Bronchial epithelial cell (primary cell): ENCODE results near the gene RORC. TPM values are rescaled to one million over a fixed set of nuclear protein-coding genes. Genes with fewer than 3 reads are reported as not detected.
"Not testable (repeated sequence)": the region's sequence is repeated elsewhere in the genome, so short reads cannot be mapped to it uniquely, and the experiment has no call there.

Source experiments
- DNase-seq: peaks from one replicate; pipeline ENCODE4 v3.0.0-alpha.2; 2010; ENCODE audit warnings: low read depth
- FAIRE-seq: peaks from 2 replicates; lab custom pipeline; 2011; peaks lifted over from hg19 to GRCh38; lab: Jason Lieb, UNC
- H3K27me3 ChIP-seq: 2 replicates; pipeline ENCODE4 v1.5.1; 2011; ENCODE audit warnings: low read length; ENCODE audit not compliant: control insufficient read depth, insufficient read depth
- H3K36me3 ChIP-seq: 2 replicates; pipeline ENCODE4 v1.5.1; 2011; ENCODE audit warnings: low read length; ENCODE audit not compliant: control insufficient read depth, insufficient read depth
- H3K4me3 ChIP-seq: 2 replicates; pipeline ENCODE4 v1.5.1; 2011; ENCODE audit warnings: mild to moderate bottlenecking, low read depth, low read length, control low read depth
- total RNA-seq: library from RNA; depleted of rRNA; stranded (reverse); fragments of >200 nt; gene quantifications from 2 replicates; pipeline ENCODE4 v1.2.1, GENCODE V29; 2014
- TF ChIP-seq, protein P1 (sequence below): IDR thresholded peaks from 2 replicates; pipeline ENCODE4 v1.5.1; 2011; ENCODE audit warnings: mild to moderate bottlenecking, moderate library complexity, low read length, control low read depth, inconsistent platforms; ENCODE audit not compliant: insufficient read depth, severe bottlenecking

The RORC gene
- total RNA-seq, 1 donor from 2014 or later = 0.26 TPM

DNA sequence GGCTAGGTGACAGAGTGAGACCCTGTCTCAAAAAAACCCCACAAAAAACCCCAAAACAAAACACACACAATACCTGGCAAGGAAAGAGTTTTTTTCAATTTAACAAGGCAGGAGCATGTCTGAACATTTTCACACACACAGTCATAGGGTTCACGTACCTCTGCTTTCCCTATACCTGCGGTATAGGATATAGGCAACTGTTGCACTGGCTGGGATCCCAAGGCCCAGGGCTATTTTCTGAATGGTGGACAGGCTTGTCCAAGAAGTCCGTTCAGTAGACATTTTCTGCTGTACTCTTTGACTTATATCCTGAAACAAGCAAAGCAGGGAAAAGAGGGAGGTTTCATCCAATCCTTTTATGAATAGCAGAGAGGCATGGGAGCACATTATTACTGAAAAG lies 48.9 kb downstream of the RORC start:
- FAIRE-seq (no peak), DNase-seq (peak; percentile 37)
- TF ChIP-seq, protein P1, sequence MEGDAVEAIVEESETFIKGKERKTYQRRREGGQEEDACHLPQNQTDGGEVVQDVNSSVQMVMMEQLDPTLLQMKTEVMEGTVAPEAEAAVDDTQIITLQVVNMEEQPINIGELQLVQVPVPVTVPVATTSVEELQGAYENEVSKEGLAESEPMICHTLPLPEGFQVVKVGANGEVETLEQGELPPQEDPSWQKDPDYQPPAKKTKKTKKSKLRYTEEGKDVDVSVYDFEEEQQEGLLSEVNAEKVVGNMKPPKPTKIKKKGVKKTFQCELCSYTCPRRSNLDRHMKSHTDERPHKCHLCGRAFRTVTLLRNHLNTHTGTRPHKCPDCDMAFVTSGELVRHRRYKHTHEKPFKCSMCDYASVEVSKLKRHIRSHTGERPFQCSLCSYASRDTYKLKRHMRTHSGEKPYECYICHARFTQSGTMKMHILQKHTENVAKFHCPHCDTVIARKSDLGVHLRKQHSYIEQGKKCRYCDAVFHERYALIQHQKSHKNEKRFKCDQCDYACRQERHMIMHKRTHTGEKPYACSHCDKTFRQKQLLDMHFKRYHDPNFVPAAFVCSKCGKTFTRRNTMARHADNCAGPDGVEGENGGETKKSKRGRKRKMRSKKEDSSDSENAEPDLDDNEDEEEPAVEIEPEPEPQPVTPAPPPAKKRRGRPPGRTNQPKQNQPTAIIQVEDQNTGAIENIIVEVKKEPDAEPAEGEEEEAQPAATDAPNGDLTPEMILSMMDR = no peak
- H3K27me3 ChIP-seq = no peaks in the 10 kb centered on the region
- no peaks in the 10 kb centered on the region for H3K36me3 ChIP-seq
- H3K4me3 ChIP-seq = no peak overlapping the region

DNA sequence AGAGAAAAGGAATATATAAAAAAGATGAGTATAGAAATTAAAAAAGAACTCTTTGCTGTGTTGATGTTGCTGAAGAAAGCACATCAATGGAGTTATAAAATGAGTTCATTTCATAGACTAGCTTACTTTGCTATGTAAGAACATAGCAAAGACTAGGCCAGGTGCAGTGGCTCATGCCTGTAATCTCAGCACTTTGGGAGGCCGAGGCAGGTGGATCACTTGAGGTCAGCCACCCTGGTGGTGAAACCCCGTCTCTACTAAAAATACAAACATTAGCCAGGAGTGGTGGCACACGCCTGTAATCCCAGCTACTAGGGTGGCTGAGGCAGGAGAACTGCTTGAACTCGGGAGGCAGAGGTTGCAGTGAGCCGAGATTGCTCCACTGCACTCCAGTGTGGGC lies 49.6 kb downstream of the RORC start:
- not testable (repeated sequence) for DNase-seq, FAIRE-seq, H3K27me3 ChIP-seq, H3K36me3 ChIP-seq, H3K4me3 ChIP-seq

DNA sequence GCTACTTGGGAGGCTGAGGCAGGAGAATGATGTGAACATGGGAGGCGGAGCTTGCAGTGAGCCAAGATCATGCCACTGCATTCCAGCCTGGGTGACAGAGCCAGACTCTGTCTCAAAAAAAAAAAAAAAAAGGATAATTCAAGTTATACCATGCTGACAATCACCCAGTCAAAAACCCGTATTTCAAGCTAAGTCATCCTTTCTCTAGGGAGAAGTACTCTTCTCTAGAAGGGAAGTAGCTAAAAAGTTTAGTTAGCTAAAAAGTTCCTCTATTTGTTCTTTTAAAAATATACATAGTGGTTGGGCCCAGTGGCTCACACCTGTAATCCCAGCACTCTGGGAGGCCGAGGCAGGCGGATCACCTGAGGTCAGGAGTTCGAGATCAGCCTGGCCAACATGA lies 50.9 kb downstream of the RORC start:
- not testable (repeated sequence) for H3K27me3 ChIP-seq, FAIRE-seq, H3K36me3 ChIP-seq, DNase-seq, H3K4me3 ChIP-seq

DNA sequence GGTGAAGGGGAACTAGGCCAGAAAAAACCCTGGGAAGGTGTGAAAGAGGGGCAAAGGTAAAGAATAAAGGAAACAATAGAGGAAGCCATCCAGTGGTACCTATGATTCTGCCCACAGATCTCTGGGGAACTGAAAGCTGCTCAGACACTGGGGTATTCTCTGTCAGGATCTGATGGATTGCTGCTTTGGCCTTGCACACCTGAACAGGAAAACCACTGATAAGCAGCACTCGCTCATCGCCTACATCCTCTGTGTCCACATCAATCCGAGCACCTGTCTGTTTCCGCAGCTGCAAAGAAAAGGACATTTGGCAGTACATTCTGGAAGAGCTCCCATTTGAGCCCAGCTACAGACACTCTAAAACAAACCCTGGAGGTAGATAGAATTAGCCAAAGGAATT lies 51.8 kb downstream of the RORC start:
- TF ChIP-seq, protein P1 = no peak
- Histone ChIP-seq H3K4me3 (no peak overlapping the region), H3K27me3 (no peaks in the 10 kb centered on the region), H3K36me3 (no peaks in the 10 kb centered on the region)
- DNase-seq (no peak), FAIRE-seq (no peak)

DNA sequence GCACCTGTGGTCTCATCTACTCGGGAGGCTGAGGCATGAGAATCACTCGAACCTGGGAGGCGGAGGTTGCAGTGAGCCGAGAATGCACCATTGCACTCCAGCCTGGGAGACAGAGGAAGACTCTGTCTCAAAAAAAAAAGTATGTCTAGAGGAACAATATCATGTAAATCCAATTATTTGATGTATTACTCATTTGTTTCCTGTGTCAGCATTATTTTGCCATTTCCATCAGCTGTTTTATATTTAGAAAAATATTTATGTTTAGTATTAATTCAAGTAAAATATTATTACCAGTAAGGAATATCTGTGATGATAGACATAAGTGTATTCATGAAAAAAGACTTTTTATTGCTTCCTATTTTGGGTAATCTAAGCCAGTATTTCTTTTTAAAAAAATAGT lies 54.3 kb downstream of the RORC start:
- DNase-seq (no peak), FAIRE-seq (no peak)
- no peaks in the 10 kb centered on the region for H3K36me3 ChIP-seq
- no peaks in the 10 kb centered on the region for H3K27me3 ChIP-seq
- TF ChIP-seq, protein P1 = no peak
- no peak overlapping the region for H3K4me3 ChIP-seq

DNA sequence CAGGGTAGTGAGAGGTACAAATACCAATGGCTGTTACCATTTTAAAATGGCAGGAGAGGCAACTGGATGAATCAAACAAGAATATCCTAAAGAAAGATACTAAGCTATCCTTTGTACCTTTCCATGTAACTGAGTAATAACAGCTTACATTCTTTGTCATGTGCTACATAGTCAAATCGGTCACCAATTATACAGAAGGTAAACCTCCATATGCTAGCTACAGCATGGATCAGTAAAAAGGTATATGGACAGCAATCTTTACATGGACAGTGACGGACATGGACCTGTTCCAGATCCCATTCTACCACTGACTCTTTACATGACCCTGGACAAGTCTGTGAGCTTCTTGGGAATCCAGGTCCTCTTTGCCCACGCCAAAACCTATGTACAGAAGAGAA lies 54.9 kb downstream of the RORC start:
- TF ChIP-seq, protein P1 = no peak
- Histone ChIP-seq H3K36me3 (no peaks in the 10 kb centered on the region), H3K4me3 (no peak overlapping the region), H3K27me3 (no peaks in the 10 kb centered on the region)
- FAIRE-seq (no peak), DNase-seq (no peak)

DNA sequence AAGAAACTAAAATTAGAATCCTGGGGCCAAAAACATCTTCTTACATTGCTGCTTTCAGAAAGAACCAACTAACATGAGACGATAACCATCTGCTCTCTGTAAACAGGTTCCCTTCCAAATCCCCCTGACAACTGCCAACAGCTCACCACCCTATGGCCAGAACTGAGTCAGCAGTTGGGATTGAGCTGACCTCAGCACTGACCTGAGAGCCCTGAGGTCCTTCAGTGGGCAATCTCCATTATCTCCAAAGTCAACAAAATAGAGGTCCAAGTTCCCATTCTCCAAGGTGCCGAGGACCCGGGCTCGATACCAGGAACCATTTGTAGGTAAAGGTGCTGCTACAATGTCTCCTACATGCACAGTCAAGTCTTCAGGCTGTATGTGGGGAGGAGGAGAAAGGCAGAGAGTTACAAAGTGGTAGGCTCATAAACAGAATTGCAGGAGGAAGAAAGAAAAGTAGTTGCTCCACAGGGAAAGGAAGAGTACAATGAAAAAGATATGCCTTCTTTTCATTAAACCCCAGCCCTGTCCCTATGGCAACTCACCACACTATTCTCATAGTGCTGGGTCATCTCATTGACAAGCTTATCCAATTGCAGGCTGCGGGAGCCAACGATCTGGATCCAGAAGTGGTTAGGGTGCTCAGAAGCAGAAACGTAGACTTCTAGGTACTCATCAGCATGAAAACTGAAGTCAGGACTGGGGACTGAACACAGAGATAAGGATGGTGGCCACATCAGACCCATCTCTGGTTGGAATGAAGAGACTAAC lies 55.5 kb downstream of the RORC start:
- DNase-seq = no peak
- FAIRE-seq = peak; percentile 32
- H3K36me3 ChIP-seq = no peaks in the 10 kb centered on the region
- TF ChIP-seq, protein P1 = no peak
- no peak overlapping the region for H3K4me3 ChIP-seq
- no peaks in the 10 kb centered on the region for H3K27me3 ChIP-seq
